Prostate gland (tissue), 2 donors: ENCODE data around the gene ACRBP.

Experiments
- CTCF ChIP-seq, 4 experiments: fragments of 200-600 bp in 2 of 4; fragments of 450-650 bp in 2 of 4; sonication (generic) in 2 of 4; IDR thresholded peaks; 1 replicate in 3 of 4; 2 replicates in 1 of 4; pipeline ENCODE4 v1.5.1; 2016 to 2019; ENCODE audit warnings: antibody characterized with exemption in 4 of 4, mild to moderate bottlenecking in 2 of 4, moderate library complexity in 2 of 4
- POLR2AphosphoS5 ChIP-seq: sonication (generic); formaldehyde crosslinking; IDR thresholded peaks from one replicate; pipeline ENCODE4 v1.6.1; 2017; ENCODE audit warnings: antibody characterized with exemption

- TF ChIP-seq CTCF (IDR thresholded peaks at IDR 0.05) (no peak), POLR2AphosphoS5 (no peak)
Measured at GRCh38 chr12:6614513-6615172, 32.6 kb downstream of the ACRBP start.
